Right atrium auricular region (tissue), 2 donors: ENCODE measurements around the gene EFHD1. TPM values are rescaled to one million over a fixed set of nuclear protein-coding genes. Genes with fewer than 3 reads are reported as not detected.
A peak's percentile ranks its signal among the peaks of the same experiment; 100 is the strongest.

Experiments used
- DNase-seq: peaks from one replicate; pipeline ENCODE4 v3.0.0-alpha.2; 2019; ENCODE audit warnings: low spot score
- H3K27ac ChIP-seq, 2 donors: fragments of 200-600 bp; sonication (generic); 1 replicate in 1 of 2; 2 replicates in 1 of 2; pipeline ENCODE4 v1.5.1; 2016 to 2019
- H3K27me3 ChIP-seq, 2 donors: fragments of 200-600 bp; sonication (generic); one replicate each; pipeline versions ENCODE4 v1.5.1 to v1.6.0; 2017 to 2019
- H3K36me3 ChIP-seq: fragments of 200-600 bp; sonication (generic); one replicate; pipeline ENCODE4 v1.5.1; 2016
- H3K4me1 ChIP-seq, 2 donors: fragments of 200-600 bp; sonication (generic); one replicate each; pipeline versions ENCODE4 v1.5.1 to v1.6.0; 2017 to 2019
- H3K4me3 ChIP-seq, 2 donors: fragments of 200-600 bp; sonication (generic); 1 replicate in 1 of 2; 2 replicates in 1 of 2; pipeline ENCODE4 v1.5.1; 2017 to 2019; ENCODE audit warnings: mild to moderate bottlenecking in 1 of 2, moderate library complexity in 1 of 2
- H3K9me3 ChIP-seq, 2 donors: fragments of 200-600 bp; sonication (generic); one replicate each; pipeline ENCODE4 v1.5.1; 2019
- CTCF ChIP-seq, 2 donors: fragments of 200-600 bp; sonication (generic); IDR thresholded peaks; one replicate each; pipeline ENCODE4 v1.5.1; 2019; ENCODE audit warnings: antibody characterized with exemption in 2 of 2
- total RNA-seq, 2 donors: library from RNA; depleted of rRNA; stranded (reverse); fragments of >200 nt; gene quantifications; one replicate each; pipeline ENCODE4 v1.1.0, GENCODE V29; 2016

Gene EFHD1
- total RNA-seq, 2 donors from 2014 or later = 11.4 to 11.5 TPM

GRCh38 chr2:232611061-232611460, 22.3 kb upstream of the EFHD1 start:
- Histone ChIP-seq H3K9me3 (no peaks in the 10 kb centered on the region), H3K27me3 (no peaks in the 10 kb centered on the region), H3K36me3 (no peaks in the 10 kb centered on the region), H3K27ac (no peak overlapping the region), H3K4me1 (peaks cover 0 to 3% of the 10 kb centered on the region in 2 donors), H3K4me3 (no peak overlapping the region)
- no peak for DNase-seq
- no peak for TF ChIP-seq CTCF (IDR thresholded peaks at IDR 0.05)

- Histone ChIP-seq H3K27ac (no peak overlapping the region), H3K9me3 (no peaks in the 10 kb centered on the region), H3K27me3 (no peaks in the 10 kb centered on the region), H3K4me3 (no peak overlapping the region), H3K36me3 (no peaks in the 10 kb centered on the region), H3K4me1 (no peaks in the 10 kb centered on the region)
- DNase-seq = no peak
- peak; percentile 76 to 87 for TF ChIP-seq CTCF (IDR thresholded peaks at IDR 0.05)
Measured at GRCh38 chr2:232611559-232612218, 21.7 kb upstream of the EFHD1 start.

DNA sequence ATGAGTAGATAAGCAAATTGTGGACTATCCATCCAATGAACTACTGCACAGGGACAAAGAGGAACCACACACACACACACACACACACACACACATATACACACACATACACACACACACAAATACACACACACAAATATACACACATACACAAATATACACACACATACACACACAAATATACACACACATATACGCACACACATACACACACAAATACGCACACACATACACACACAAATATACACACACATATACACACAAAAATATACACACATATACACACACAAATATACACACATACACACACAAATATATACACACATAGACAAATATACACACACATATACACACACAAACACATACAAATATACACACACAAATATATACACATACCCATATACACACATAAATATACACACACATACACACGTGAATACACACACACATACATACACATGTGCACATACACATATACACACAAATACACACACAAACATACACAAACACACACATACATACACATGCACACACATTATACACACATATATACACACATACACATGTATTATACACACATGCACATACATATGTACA, 19.8 kb upstream of the EFHD1 start:
- Histone ChIP-seq H3K36me3 (no peaks in the 10 kb centered on the region), H3K4me3 (no peak overlapping the region), H3K4me1 (no peaks in the 10 kb centered on the region), H3K9me3 (no peaks in the 10 kb centered on the region), H3K27ac (no peak overlapping the region), H3K27me3 (no peaks in the 10 kb centered on the region)
- TF ChIP-seq CTCF (IDR thresholded peaks at IDR 0.05) = no peak
- no peak for DNase-seq

- no peaks in the 10 kb centered on the region for H3K9me3 ChIP-seq
- no peaks in the 10 kb centered on the region for H3K36me3 ChIP-seq
- no peaks in the 10 kb centered on the region for H3K27me3 ChIP-seq
- no peak overlapping the region for H3K27ac ChIP-seq
- H3K4me1 ChIP-seq = no peaks in the 10 kb centered on the region
- no peak overlapping the region for H3K4me3 ChIP-seq
- TF ChIP-seq CTCF (IDR thresholded peaks at IDR 0.05) = no peak
- no peak for DNase-seq
Measured at GRCh38 chr2:232615339-232615738, 18.1 kb upstream of the EFHD1 start.

GRCh38 chr2:232621186-232621585, 12.2 kb upstream of the EFHD1 start:
- Histone ChIP-seq H3K9me3 (no peaks in the 10 kb centered on the region), H3K4me1 (no peaks in the 10 kb centered on the region), H3K27ac (no peak overlapping the region), H3K4me3 (no peak overlapping the region), H3K36me3 (no peaks in the 10 kb centered on the region), H3K27me3 (no peaks in the 10 kb centered on the region)
- no peak for DNase-seq
- TF ChIP-seq CTCF (IDR thresholded peaks at IDR 0.05) = no peak

GRCh38 chr2:232622563-232622962, 10.8 kb upstream of the EFHD1 start:
- H3K27me3 ChIP-seq = no peaks in the 10 kb centered on the region
- no peak for TF ChIP-seq CTCF (IDR thresholded peaks at IDR 0.05)
- no peaks in the 10 kb centered on the region for H3K4me1 ChIP-seq
- H3K27ac ChIP-seq = no peak overlapping the region
- H3K4me3 ChIP-seq = no peak overlapping the region
- H3K9me3 ChIP-seq = no peaks in the 10 kb centered on the region
- no peaks in the 10 kb centered on the region for H3K36me3 ChIP-seq
- no peak for DNase-seq
